D341Med (cell line): ENCODE results near the gene RETREG1.
A peak's percentile ranks its signal among the peaks of the same experiment; 100 is the strongest.

Experiments used
- DNase-seq: peaks from one replicate; pipeline ENCODE4 v3.0.0; 2012; ENCODE audit warnings: low spot score

The RETREG1 gene

DNA sequence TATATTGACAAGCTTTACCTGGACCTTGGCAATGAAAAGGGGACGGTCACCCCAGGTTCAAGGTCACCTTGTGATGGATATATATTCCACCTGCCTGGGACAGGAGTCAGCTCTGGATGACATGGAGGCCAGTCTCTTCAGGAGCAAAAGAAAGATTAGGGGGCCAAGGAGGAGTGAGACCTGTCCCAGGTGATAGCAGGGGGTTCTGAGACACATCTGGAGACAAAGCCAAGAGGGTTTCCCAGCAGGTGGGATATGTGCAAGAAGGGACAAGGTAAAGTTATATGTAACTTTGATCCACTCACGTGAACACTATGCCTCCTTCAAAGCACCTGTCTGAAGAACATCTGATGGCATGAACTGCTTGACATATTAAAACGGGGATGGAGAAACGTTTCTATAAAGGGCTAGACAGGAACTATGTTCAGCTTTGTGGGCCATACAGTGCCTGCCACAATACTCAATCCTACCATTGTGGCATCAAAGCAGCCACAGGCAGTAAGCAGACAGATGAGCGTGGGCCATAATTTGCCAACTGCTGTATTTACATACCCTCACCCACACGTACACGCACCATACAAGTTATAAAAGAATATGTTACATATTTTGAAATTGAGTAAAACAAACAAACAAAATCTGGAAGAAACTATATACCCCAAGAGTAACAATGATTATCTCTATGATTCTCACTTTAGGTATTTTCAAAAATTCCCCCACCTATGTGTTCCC lies 88.3 kb downstream of the RETREG1 start:
- DNase-seq = no peak

GRCh38 chr5:16525651-16526050 lies 91.1 kb downstream of the RETREG1 start:
- no peak for DNase-seq

DNA sequence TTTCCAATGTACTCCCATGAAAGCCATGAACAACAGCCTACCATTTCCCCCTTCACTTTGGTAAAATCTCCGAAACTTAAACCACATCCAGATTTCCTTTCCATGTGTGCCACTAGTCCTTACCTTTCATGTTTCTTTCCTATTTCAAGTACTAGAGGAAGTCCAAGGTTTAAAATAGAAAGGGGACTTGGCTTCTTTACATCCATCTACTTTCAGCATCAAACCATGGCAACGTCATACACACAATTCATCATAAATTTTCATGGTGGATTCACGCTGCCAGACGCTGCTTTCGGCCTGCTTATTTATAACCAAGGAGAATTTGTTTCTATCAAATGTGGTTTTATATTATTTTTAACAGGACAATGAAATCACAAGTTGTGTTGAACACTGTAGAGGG lies 92.5 kb downstream of the RETREG1 start:
- no peak for DNase-seq

GRCh38 chr5:16521521-16522483 lies 95.0 kb downstream of the RETREG1 start:
- DNase-seq = no peak

DNA sequence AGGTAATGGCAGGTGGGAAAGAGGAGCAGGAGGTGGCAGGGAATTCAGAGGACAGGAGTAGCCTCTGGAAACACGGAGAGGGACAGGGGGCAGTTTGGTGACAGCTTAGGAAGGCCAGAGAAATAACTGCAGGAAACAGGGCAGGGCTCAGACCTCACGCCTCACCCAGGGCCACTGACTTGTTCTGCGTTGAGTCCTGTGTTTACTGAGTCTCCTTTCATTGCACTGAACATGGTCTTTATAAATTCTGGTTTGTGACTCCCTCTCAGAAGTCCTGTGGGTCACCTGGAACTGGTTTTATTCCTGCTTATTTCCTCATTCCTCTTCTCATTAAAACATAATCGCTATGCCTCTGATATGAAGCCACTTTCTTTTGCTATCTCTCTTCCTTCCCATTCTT lies 96.0 kb downstream of the RETREG1 start:
- DNase-seq = no peak

- DNase-seq = no peak
Measured at GRCh38 chr5:16519435-16519834, 97.4 kb downstream of the RETREG1 start.

GRCh38 chr5:16518606-16519005 lies 98.2 kb downstream of the RETREG1 start:
- DNase-seq = no peak

GRCh38 chr5:16515532-16515931 lies 101.3 kb downstream of the RETREG1 start:
- no peak for DNase-seq

- DNase-seq = no peak
Measured at GRCh38 chr5:16510098-16510497, 106.7 kb downstream of the RETREG1 start.

GRCh38 chr5:16508730-16509531 lies 107.9 kb downstream of the RETREG1 start:
- DNase-seq = no peak

- no peak for DNase-seq
Measured at GRCh38 chr5:16507716-16508115, 109.1 kb downstream of the RETREG1 start.

DNA sequence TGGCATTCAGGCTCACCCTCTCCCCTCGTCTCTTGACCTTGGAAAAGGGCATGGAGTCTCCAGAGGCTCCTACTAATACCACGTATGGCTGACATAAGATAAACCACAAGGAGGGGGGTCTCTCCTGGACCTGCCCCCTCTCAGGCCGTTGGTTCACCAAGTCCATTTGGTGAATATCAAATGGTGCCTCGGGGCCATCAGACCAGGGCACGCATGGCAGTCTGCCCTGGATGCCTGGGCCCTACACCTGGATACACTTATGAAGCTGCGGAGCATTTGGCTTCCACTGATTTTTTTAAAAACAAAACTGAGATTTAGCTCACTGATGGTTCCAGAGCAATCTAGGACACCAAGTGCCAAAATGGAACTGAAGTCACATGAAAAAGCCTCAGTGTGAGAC lies 110.9 kb downstream of the RETREG1 start:
- no peak for DNase-seq

- DNase-seq = no peak
Measured at GRCh38 chr5:16505140-16505891, 111.5 kb downstream of the RETREG1 start.

- DNase-seq = no peak
Measured at GRCh38 chr5:16504571-16504970, 112.2 kb downstream of the RETREG1 start.

GRCh38 chr5:16502866-16503265 lies 113.9 kb downstream of the RETREG1 start:
- DNase-seq = no peak

DNA sequence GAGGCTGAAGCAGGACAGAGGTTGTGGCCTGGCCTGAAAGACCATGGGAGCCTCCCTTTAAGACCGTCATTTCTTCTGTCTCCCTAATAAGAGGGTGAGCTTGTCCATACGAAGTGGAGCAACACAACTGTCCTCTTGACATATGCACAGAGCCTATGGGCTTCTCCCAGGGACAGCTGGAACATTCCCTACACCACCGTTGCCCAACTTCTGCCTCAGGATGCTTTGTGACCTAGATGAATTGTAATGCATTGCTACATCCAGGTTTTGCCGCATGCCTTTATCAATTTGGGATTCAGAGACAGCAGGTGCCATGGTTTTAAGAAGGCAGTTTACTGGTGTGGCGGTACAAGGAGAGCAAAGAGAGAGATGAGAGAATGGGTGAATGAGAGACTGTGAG lies 116.8 kb downstream of the RETREG1 start:
- no peak for DNase-seq

DNA sequence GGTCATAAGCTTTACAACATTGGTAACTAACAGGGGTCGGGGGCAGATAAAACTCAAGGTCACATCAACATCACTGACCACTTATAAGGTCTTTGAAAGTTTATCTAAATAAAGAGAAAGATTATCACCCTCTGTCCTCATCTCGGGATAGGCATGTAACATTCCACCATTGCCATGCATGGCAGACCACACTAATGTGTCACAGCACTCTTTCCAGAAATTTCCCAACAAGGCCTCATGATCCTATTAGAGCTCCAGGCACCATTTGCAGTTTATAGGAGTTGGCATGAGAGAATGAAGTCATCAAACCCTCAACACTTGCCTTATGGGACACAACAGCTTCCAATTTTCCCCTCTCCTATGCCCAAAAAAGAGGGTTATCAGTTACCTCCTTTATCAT lies 119.3 kb downstream of the RETREG1 start:
- no peak for DNase-seq

DNA sequence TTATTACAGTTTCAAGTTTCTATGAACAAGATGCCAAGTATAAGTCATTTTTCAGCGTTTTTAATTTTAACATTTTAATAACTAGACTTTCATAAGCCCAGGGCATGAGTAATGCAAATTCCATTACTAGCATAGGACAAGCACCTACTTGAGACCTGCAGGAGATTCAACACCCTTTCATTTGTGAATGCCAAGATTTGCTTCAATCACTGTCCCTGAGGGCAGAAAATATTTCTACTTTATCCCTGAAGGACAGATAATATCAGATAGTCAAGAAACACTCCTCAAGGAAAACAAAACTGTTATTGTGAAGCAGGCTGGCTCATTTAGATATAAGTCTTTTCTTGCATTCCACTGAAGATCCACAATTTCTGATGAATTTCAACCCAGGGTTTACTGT lies 123.5 kb downstream of the RETREG1 start:
- no peak for DNase-seq

DNA sequence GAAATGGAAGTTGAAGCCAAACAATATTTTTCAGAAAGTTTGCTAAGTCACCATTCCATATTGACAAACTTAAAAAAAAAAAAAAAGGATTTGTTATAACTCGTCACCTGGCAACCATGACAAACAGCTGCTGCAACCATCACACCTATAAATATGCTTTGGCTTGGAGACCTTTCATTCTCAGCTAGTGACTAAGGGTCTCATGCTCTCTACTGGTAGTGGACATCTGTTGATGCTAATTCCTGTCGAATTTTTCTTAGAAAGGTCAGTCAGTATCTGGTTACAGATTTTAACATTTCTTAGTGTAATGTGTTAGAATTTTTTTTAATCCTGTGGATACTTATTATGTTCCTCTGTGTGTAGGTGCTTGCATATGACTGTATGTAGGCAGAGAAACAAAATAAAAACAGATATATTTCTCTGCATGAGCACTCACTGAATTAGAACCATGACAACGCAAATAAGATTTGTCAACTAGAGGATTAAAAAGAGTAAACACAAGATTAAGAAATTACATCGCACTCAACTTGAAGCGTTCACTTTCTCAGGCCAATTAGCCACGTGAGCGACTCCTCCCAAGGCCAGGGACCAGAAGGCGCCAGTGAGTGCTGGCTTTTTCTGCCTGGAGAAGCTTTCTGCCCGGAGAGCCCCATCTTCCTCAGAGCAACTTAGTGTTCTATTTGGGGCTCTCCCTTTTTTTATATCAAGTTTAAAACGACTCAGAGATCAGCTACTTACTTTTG lies 124.2 kb downstream of the RETREG1 start:
- peak; percentile 32 for DNase-seq

- no peak for DNase-seq
Measured at GRCh38 chr5:16490911-16491310, 125.9 kb downstream of the RETREG1 start.

GRCh38 chr5:16489322-16489791 lies 127.4 kb downstream of the RETREG1 start:
- DNase-seq = peak; percentile 36
